PC-9 (cell line): ENCODE results near the gene CCDC85C.

Experiments
- EZH2 ChIP-seq: fragments of 200-600 bp; sonication (generic); IDR thresholded peaks from 2 replicates; pipeline ENCODE4 v1.8.0; 2017; ENCODE audit warnings: antibody characterized with exemption, low read depth
- TF ChIP-seq, protein P1 (sequence below): fragments of 200-600 bp; sonication (generic); conservative IDR thresholded peaks from 2 replicates; pipeline ENCODE4 v1.6.1; 2017; ENCODE audit warnings: mixed run types, antibody characterized with exemption, mild to moderate bottlenecking, moderate library complexity

DNA sequence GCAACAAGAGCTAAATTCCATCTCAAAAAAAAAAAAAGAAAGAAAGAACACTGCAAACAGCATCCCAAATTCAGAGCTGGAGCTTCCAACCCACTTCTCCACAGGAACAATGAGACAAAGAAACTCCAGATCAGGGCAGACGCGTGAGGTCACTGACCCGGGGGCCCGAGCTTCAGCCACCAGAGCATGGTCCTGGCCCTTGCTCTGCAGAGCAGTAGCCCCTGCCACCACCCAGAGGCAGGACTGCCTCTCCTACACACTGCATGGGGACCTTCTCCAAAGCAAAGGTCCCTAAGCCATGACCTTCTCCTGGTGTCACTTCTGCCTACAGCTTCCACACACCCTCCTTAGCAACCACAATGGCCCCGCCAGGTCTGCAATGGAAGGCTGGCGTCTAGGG lies 69.7 kb downstream of the CCDC85C start:
- TF ChIP-seq, protein P1, sequence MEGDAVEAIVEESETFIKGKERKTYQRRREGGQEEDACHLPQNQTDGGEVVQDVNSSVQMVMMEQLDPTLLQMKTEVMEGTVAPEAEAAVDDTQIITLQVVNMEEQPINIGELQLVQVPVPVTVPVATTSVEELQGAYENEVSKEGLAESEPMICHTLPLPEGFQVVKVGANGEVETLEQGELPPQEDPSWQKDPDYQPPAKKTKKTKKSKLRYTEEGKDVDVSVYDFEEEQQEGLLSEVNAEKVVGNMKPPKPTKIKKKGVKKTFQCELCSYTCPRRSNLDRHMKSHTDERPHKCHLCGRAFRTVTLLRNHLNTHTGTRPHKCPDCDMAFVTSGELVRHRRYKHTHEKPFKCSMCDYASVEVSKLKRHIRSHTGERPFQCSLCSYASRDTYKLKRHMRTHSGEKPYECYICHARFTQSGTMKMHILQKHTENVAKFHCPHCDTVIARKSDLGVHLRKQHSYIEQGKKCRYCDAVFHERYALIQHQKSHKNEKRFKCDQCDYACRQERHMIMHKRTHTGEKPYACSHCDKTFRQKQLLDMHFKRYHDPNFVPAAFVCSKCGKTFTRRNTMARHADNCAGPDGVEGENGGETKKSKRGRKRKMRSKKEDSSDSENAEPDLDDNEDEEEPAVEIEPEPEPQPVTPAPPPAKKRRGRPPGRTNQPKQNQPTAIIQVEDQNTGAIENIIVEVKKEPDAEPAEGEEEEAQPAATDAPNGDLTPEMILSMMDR, result no peak
- no peak for TF ChIP-seq EZH2
